ENCODE measurements around the gene MBP. TPM values are rescaled to one million over a fixed set of nuclear protein-coding genes. Genes with fewer than 3 reads are reported as not detected.

Gene MBP
- total RNA-seq, 2 donors from 2014 or later: 41.6 to 42.1 TPM

GRCh38 chr18:77136871-77137665, 4.5 kb upstream of the MBP start:
- no peak for DNase-seq (ENCODE audit: low spot score)
- intact Hi-C loops (cut with DNase I): loop anchor here (10.0 kb wide), 2 partner anchors 68 to 132 kb away; no protein-coding TSS in a partner anchor

GRCh38 chr18:77136076-77136718, 3.6 kb upstream of the MBP start:
- DNase-seq (ENCODE audit: low spot score): no peak
- intact Hi-C loops (cut with DNase I): loop anchor here (10.0 kb wide), 2 partner anchors 69 to 131 kb away; no protein-coding TSS in a partner anchor

GRCh38 chr18:77135339-77136075, 2.9 kb upstream of the MBP start:
- DNase-seq (ENCODE audit: low spot score): no peak
- intact Hi-C loops (cut with DNase I): loop anchor here (10.0 kb wide), 2 partner anchors 69 to 131 kb away; no protein-coding TSS in a partner anchor

- no peak for DNase-seq (ENCODE audit: low spot score)
- intact Hi-C loops (cut with DNase I): loop anchor here (10.0 kb wide), 2 partner anchors 70 to 130 kb away; no protein-coding TSS in a partner anchor
These were observed 2.0 kb upstream of the MBP start for GRCh38 chr18:77134611-77135010.

- no peak for DNase-seq (ENCODE audit: low spot score)
- intact Hi-C loops (cut with DNase I): loop anchor here (10.0 kb wide), 2 partner anchors 71 to 129 kb away; no protein-coding TSS in a partner anchor
These were observed 1.4 kb upstream of the MBP start for GRCh38 chr18:77133835-77134496.

GRCh38 chr18:77133051-77133834, 660 bp upstream of the MBP start:
- no peak for DNase-seq (ENCODE audit: low spot score)
- intact Hi-C loops (cut with DNase I): loop anchor here (10.0 kb wide), 2 partner anchors 72 to 128 kb away; no protein-coding TSS in a partner anchor

GRCh38 chr18:77131652-77132368, 773 bp downstream of the MBP start:
- DNase-seq (ENCODE audit: low spot score): peak; percentile 93
- intact Hi-C loops (cut with DNase I): loop anchor here (2.0 to 10.0 kb wide), 3 partner anchors 73 to 127 kb away; no protein-coding TSS in a partner anchor

- peak; percentile 89 for DNase-seq (ENCODE audit: low spot score)
- intact Hi-C loops (cut with DNase I): loop anchor here (2.0 to 10.0 kb wide), 3 partner anchors 74 to 126 kb away; no protein-coding TSS in a partner anchor
These were observed 1.4 kb downstream of the MBP start for GRCh38 chr18:77131100-77131651.

GRCh38 chr18:77130229-77131099, 2.1 kb downstream of the MBP start:
- intact Hi-C loops (cut with DNase I): loop anchor here (2.0 to 10.0 kb wide), 3 partner anchors 74 to 126 kb away; no protein-coding TSS in a partner anchor
- no peak for DNase-seq (ENCODE audit: low spot score)

GRCh38 chr18:77129150-77129551, 3.4 kb downstream of the MBP start:
- no peak for DNase-seq (ENCODE audit: low spot score)
- intact Hi-C loops (cut with DNase I): no loop called here

GRCh38 chr18:77127769-77128671, 4.6 kb downstream of the MBP start:
- intact Hi-C loops (cut with DNase I): no loop called here

GRCh38 chr18:77124452-77124922, 8.1 kb downstream of the MBP start:
- intact Hi-C loops (cut with DNase I): no loop called here
- peak; percentile 48 for DNase-seq (ENCODE audit: low spot score)

More at GRCh38 chr18:77127769-77128671, 4.6 kb downstream of the MBP start:
- no peak for DNase-seq (ENCODE audit: low spot score)

GRCh38 chr18:77123320-77124231, 9.0 kb downstream of the MBP start:
- intact Hi-C loops (cut with DNase I): no loop called here
- DNase-seq (ENCODE audit: low spot score): no peak

GRCh38 chr18:77121523-77121922, 11.1 kb downstream of the MBP start:
- no peak for DNase-seq (ENCODE audit: low spot score)
- intact Hi-C loops (cut with DNase I): no loop called here

Measured in posterior vena cava (tissue), 2 donors.